ENCODE data around the gene CD79B.

CD79B gene

DNA sequence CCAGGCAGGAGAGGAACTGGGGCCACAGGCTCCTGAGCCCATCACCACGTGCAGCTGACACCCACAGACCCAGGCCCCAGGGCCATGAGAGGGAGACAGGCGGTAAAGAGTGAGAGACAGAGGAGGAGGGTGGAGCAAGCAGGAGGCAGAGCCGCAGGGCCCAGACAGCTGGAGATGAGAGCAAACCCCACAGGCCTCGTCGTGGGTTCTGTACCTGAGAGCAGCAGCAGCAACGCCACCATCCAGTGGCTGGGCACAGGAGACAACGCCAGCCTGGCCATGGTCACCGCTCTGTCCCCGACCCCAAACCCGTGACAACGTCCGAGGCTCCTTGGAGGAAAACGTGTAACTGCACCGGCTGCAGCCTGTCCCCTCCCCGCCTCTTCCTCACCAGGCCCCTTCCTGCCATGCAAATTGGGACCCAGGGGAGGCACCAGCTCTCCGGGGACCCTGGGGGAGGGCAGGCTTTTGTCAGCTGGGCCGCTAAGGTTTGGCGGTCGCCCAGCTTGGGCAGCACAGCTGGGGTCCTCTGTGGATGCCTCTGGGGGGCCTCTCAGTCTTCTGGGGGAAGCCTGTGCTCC, at the start of gene CD79B:
Gene CD79B (minus strand): TSS at position 351 of the 581 bp plus-strand sequence. CDS start 70 bp downstream, at position 281.
- no peak for DNase-seq

DNA sequence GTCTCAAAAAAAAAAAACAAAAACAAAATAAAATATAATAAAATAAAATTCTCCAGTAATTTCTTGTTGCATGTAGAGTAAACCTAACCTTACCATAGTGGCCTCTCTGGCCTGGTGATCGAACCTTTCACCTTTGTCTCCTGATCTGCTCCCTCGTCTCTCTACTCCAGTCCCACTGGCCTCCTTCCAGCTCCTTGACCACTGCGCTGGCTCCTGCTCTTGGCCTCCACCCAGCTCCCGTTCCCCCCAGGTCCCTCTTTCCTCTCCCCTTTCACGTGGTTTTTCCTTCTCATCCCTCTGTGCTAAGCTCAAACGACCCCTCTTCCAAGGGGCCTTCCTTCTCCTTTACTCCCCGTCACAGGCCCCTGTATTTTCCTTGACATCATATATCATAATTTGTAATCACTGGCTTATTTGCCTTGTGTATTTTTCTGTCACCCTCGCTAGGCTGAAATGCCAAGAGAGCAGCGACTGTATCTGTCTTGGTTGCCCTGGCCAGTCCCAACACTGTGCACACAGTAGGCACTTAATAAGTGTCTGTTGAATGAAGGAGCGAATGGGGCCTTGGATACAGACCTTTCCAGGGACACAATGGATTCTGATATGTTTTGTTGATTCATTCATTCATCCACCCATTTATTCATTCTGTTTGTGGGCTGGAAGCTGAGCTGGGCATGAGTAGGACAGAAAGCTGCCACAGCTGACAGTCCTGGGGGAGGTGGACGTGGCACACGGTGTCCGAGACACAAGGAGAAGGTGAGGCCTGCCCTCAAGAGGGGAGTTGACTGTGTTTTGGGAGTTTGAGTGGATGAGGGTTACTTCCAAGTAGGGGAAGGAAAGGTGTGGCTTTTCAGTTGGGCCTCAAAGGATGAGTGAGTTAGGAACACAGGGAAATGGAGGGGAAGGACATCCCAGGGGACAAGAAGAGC, 46.4 kb upstream of the CD79B start:
- DNase-seq, result no peak

DNA sequence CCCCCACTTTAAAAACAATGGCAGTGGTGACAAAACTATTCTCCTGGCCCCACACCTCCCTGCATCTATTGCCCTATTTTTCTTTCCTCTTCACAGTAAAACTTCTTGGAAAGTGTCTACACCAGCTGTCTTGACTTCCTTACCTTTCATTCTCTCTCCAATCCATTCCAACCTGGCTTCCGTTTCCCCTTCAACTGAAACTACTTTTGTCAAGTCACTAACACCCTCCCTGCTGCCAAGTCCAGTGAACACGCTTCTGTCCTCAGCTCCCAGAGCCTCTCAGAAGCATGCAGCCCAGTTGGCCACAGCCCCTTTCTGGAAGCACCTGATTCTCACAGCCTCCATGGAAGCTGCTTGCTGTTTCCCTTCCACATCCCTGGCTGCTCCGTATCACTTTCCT, 44.6 kb upstream of the CD79B start:
- DNase-seq, result no peak

DNA sequence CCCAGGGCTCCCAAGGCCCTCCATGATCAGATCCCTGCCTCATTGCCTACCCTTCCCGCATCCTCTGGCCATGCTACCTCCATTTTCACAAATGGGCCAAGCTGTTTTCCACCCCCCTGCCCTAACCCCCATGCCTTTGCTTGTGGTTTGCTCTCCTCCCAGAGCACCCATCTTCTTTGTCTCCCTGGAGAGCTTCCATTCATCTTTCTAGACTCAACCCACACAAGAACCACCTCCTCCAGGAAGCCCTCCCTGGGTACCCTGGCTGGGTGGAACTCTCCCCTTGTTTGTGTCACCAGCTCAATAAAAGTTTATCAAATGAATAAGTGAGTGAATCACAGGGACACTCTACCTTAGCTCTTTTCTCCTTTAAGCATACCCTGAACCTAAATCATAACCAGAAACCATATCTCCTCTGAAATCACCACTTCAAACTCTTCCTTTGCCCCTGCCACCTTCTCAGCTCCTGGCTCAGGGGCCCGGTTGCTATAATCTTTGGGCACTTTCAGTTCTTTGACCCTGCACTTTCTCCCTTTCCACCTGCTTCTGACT, 43.5 kb upstream of the CD79B start:
- no peak for DNase-seq

DNA sequence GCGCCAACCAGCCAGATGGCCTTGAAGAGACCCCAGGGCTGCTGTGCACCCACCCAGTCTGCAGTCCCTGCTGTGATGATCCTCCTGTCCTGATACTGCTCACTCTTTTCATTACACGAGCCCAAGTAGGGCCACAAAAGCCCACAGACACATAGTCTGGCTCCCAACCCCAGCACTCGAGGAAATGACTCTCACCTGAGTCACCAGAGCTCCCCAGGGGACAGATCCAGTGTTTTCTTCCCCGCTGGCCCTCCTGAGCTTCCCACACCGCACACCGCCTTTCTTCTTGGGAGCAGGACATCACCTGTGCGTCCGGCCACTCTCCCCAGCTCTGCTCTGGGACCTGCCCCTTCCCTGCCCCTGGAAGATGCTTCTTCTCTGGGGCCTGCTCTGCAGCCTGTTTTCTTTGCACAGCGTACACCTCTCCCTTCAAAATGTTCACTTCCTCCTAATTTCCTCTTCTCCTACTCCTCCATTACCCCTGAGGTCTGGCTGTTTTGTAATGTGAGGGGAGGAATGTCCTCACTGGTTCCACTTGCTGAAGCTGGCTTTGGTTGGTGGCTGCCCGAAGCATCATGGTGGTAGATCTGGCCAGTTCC, 42.6 kb upstream of the CD79B start:
- DNase-seq, result no peak

DNA sequence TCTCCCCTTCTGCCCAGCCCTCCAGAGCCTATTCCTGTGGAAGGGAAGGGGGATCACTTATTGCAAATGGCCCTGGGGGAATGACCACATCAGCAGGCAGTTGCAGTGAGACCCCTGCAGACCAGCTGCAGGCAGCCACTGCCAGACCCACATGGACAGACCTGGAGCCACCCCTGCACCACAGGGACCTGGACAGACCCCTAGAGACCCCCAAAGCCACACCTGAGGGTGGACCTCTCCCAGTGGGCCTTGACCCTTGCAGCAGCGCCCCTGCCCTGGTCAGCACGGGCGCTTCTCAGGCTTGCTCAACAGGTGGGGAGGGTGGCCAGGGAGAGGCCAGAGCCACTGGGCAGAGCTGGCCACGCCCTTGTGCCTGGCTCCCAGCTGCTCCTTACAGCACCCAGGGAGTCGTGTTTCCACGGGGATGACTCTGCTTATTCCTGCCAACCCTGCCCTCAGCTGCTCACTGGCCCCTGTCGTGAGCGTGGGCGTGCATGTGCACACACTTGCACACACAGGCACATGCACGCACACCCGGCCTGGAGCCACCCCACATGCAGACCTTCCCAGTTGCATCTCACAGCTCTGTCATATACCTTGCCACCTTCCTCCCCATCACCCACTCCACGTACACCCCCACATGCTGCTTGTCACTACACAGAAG, 41.9 kb upstream of the CD79B start:
- DNase-seq, result no peak

DNA sequence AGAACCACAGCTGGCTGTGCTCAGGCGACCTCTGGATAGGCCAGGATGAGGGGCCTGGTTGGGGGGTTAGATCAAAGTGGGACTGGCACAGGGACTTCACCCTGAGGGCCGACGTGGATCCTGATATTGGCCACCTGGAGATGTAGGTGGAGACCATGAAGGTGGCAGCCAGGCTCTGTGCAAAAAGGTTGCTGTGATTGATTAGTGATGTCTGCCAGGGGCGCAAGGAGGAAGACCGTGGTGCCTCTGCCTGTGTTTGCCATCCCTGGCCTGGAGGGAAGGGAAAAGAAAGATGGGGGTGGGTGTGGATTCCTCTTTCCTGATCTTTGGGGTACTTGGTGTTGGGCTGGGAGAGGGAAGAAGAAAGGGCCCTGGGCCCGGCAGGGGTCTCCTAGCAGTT, 41.1 kb upstream of the CD79B start:
- DNase-seq, result no peak

DNA sequence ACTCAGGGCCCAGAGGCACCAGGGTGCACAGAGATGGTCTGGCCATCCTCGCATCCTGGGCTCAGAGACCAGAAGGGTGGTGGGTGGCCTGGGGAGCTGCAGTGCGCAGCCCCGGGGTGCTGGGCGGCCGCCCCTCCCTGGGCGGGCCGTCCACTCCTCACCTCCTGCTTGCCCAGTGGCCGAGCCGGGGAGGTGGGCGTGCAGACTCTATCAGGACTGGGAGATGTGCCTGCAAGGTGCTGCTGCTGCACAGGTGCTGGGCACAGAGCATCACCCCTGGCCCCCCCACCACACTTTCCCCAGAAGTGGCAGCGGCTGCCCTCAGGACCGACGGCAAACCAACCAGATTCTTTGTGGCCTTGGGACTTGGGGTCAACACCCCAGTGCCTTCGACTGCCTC, 40.7 kb upstream of the CD79B start, which contains the start of gene SCN4A:
Gene SCN4A (minus strand): TSS at position 123 of the 400 bp plus-strand sequence. CDS start 77 bp downstream, at position 46.
- DNase-seq, result no peak

DNA sequence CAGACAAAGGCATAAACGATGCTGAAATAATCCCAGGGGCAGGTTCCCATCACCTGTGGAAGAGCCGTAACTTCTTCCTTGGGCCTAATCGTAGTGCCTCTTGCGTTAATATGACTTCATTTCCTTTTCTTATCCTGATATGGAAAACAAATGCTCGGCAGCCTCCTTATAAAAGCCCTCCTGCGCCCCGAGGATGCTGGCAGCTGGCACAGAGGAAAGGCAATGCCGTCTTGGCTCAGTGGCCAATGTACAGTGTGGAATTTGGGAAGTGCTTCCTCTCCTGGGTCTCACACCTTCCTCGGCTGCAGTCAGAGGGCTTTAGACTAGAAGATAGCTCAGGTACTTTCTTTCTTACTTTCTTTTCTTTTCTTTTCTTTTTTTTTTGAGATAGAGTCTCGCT, 37.1 kb upstream of the CD79B start:
- no peak for DNase-seq

DNA sequence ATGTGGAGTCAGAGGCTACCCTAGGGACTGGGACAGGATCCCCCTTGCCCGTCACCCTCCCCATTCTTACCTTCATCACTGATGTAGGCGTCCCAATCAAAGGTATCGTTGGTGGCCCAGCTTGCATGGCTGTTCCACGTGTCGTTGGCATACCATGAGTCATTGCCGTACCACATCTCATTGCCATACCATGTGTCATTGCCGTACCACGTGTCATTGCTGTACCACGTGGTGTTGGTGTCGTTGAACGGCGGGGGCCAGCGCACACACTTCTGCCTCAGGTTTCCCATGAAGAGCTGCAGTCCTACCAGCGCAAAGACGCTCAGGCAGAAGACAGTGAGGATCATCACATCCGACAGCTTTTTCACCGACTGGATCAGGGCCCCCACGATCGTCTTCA, 35.8 kb upstream of the CD79B start:
- no peak for DNase-seq

DNA sequence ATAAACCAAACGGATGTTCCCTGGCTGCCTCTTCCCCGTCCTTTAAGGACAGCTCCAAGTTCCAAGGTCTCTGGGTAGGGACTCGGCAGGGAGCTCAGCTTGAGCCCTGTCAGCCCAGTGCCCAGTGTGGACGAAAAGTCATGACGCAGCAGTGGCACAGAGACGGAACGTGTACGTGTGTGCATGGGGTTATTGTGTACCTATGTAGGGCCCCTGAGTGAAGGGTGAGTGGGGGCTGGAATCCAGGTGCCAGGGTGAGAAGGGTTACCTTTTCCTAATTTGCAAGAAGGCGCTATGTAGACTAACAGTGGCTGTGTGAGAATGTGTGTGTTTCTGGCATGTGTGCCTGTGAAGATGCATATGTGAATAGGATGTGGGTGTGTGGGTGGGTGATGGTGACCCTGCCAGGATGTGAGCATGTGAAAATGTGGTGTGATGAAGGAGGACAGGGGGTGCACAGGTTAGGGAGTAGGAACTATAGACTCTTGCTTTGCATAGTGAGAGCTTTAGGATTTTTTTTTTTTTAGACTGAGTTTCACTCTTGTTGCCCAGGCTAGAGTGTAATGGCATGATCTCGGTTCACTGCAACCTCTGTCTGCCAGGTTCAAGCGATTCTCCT, 34.6 kb upstream of the CD79B start:
- DNase-seq, result no peak

DNA sequence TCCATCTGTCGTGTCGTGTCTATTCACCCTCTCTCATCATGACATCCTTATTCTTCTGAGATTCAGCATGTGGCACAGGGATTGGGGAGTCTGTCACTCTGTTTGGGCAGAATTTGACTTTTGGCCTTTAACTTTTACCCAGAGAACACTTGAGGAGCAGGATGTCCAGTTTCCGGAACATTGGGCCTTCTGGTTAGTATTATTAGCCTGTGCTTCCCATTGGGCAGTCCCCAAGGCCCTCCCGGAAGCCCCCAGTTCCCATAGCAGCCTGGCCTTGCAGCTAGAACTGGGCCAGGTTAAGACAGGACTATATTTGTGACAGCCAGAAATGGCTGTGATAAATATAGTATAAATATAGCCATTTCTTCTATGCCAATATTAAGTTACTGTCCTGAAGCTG, 31.0 kb upstream of the CD79B start:
- DNase-seq, result no peak

DNA sequence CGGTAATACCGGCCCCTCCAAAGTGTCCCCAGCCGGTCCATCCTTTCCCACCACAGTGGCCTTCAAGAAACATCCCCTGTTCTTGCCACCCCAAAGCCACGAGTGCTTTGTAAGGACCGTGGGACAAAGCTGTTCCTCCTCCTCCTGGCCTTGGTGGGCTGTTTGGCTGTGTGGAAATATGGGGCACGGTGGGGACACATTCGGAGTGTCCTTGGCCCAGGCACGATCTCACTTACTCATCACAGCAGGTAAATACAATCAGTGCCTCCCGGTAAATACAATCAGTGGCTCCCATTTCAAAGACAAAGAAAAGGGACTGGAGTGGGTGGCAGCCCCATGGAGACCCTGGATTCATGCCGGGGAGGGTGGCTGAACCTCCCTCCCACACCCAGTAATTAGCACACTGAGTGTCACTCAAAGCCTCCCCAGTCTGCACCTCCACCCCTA, 30.2 kb upstream of the CD79B start:
- no peak for DNase-seq

DNA sequence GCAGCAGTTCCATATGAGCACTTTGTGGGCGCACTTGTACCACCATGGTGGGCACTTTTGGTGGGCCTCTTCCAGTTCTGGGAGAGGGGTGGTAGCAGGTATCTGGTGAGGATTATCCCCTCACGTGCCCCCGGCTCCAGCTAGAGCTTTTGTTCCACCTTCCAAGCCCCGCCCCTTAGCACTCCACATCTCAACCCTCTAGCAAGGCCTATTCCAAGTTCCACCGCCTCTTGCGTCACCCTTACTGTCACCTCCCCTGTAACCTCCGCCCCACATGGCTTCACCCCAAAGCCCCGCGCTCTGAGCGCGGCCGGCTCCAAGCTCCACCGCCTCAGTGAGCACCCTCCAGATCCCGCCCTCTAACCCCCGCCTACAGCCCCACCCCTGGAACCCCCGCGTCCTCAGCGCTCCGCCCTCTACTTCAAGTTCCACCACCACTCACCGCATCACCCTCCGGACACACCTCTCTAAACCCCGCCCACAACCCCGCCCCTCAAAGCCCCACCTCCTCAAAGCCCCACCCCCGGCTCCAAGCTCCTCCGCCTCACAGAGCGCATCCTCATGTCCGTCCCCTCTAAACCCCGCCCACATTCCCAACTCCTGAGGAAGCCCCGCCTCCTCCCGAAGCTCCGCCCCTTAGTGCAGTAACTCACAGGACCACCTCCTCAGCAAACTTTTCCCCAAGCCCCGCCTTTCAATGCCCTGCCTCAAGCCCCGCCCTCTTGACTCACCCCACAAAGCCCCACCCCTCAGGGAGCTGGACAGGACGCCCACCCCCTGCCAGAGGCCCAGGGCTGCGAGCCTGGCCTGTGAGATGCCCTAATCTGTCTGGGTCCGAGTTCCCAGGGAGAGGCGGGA, 29.5 kb upstream of the CD79B start:
- DNase-seq, result no peak

DNA sequence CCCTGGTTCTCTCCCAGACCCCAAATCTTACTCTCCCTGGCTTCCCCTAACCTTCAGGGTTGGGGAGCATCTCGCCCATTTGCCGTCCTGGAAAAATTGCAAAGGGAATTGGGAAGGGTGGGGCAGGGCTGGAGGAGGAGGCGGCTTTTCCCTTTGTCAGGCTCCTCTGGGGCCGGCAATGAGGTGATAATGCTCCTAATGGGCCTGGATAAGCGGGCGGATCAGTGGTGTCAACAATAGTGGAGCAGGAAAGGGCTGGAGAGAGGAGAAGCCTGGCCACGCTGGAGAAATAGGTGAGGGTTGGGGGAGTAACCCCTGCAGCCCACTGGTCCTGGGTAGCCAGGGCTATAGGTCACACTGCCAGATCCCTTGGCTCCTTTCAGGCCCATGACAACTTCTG, 28.3 kb upstream of the CD79B start:
- no peak for DNase-seq

DNA sequence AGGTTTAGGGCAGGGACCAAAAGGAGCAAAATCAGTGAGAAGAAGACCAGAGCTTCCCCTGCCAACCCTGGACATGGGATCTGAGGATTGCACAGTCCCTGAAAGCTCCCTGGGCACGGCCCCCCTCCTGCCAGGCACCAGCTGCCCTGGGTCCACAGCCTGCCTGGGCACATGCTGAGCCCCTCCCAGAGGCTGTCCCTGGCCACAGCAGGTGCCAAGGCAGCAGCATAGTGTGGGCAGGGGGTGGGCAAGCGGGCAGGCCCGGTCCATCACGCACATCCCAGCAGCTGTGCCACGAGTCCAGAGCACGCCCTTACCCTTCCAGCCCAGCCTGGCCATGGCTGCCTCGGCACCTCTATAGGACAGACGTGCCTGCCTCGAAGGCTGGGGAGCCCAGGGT, 27.9 kb upstream of the CD79B start:
- no peak for DNase-seq

DNA sequence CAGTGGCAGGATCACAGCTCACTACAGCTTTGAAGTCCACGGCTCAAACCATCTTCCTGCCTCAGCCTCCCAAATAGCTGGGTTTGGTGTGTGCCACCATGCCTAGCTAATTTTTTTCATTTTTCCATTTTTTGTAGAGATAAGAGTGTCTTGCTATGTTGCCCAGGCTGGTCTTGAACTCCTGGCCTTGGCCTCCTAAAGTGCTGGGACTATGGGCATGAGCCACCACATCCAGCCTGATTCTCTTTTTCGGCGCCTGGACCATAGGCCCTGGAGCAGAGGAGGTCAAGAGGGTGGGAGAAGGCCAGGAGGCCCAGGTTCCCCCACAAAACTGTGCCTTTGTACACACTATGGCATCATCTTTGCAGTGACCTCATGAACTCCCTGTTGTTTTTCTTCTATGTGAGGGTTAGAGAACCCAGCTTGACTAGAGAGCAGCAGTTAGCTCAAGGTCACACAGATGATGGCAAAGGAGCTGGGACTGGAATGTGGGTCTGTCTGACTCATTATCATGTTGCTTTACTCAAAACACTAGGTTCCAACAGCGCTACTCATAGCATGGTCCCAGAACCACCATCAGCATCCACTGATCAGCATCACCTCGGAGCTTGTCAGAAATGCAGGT, 24.3 kb upstream of the CD79B start:
- DNase-seq, result no peak

DNA sequence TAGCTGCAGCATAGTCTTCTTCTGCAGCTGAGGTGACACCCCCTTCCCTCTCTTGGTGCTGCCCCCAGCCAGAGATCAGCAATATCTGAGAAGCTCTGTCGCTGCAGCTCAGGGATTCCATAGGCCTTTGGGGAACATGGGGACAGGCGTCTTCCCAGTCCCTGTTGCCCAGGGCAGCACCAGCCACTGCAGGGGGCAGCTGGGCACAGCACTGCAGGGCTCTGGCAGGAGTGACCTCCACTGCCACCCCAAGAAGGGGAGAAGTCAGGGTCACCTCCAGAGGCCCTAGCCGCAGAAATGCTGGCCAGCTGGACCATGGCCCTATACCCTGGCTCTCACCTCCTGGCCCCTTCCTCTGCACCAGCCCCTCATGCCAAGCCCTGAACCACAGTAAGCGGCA, 23.7 kb upstream of the CD79B start:
- no peak for DNase-seq

DNA sequence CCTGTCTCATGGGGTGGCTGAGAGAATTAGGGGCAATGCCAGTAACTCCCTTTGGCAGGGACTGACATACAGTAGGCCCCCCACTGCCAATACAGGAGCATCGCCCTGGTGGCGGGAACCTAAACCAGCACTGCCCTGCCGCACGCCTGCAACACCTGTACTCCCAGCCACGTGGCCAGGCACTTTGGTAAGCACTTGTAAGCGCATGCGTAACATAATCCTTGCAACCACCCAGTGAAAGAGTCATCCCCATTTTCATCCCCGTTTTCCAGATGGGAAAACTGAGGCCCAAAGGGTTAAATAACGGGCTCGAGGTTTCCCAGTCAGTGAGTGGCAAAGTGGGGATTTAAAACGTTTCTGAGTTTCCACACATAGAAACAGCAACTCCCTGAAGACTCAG, 23.1 kb upstream of the CD79B start:
- no peak for DNase-seq

DNA sequence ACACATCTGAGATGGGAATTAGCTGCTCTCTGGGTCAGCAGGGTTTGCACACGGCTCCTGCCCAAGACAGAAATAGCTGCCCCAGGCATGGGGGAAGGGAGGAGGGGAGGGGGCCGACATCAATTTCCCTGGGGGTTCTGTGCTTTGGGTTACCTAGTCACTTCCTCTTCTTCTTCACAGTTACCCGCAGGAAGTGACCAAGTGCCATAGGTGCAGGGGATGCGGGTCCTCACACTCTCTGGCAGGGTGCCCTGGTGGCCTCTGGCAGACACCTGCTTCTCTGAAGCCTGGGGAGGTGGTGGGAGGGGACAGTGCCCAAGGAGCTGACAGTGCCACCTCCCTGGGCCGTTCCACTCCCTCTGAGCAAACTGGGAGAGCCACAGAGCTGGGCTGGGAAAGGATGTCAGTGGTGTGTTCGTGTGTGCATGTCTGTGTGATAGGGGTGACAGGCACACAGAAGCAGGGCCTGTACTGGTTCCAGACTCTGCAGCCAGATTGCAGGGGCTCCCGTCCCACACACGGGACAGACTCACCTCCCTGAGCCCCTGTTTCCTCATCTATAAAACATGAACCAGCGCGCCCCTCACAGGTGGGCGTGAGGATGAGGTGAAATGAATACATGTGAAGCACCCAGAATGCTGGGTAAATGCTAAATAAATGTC, 22.4 kb upstream of the CD79B start:
- no peak for DNase-seq
